HEK293T (cell line): ENCODE data around the gene CWC25.

Source experiments
- ARNT ChIP-seq: fragments of 450-650 bp; IDR thresholded peaks from 2 replicates; pipeline ENCODE4 v1.6.1; 2017; ENCODE audit warnings: mild to moderate bottlenecking
- BHLHE40 ChIP-seq: fragments of 450-650 bp; IDR thresholded peaks from 2 replicates; pipeline ENCODE4 v1.6.1; 2016; ENCODE audit warnings: mild to moderate bottlenecking, moderate library complexity, borderline replicate concordance
- ELF4 ChIP-seq: fragments of 450-650 bp; IDR thresholded peaks from 2 replicates; pipeline ENCODE4 v1.6.1; 2017; ENCODE audit warnings: antibody characterized with exemption
- FOXA1 ChIP-seq: fragments of 450-650 bp; IDR thresholded peaks from 2 replicates; pipeline ENCODE4 v1.6.1; 2016; ENCODE audit warnings: mild to moderate bottlenecking
- FOXK2 ChIP-seq: fragments of 450-650 bp; IDR thresholded peaks from 2 replicates; pipeline ENCODE4 v1.6.1; 2016; ENCODE audit warnings: mild to moderate bottlenecking
- FOXM1 ChIP-seq: fragments of 450-650 bp; IDR thresholded peaks from 2 replicates; pipeline ENCODE4 v1.6.1; 2017; ENCODE audit warnings: mild to moderate bottlenecking, borderline replicate concordance
- HDGF ChIP-seq: fragments of 450-650 bp; IDR thresholded peaks from 2 replicates; pipeline ENCODE4 v1.6.1; 2017; ENCODE audit warnings: antibody characterized with exemption, borderline replicate concordance
- SP1 ChIP-seq: fragments of 450-650 bp; IDR thresholded peaks from 2 replicates; pipeline ENCODE4 v1.6.1; 2017
- SUZ12 ChIP-seq: fragments of 450-650 bp; IDR thresholded peaks from 2 replicates; pipeline ENCODE4 v1.6.1; 2016; ENCODE audit warnings: mild to moderate bottlenecking

DNA sequence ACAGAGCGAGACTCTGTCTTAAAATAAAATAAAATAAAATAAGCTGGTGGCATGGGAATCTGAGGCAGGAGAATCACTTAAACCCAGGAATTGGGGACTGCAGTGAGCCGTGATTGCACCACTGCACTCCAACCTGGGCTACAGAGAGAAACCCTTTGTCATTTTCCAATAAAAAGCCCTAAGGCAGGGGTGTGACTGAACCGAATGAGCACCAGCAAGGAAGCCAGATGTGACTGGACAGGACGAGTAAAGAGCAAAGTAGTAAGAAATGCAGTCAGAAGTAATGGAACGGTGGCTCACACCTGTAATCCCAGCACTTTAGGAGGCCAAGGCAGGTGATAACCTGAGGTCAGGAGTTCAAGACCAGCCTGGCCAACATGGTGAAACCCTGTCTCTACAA is 32.1 kb upstream of the CWC25 start:
- TF ChIP-seq ARNT (no peak), FOXK2 (no peak), BHLHE40 (no peak), FOXM1 (no peak), SP1 (no peak), SUZ12 (no peak), ELF4 (no peak), FOXA1 (no peak), HDGF (no peak)
